ENCODE data around the gene CEBPZOS. TPM values are rescaled to one million over a fixed set of nuclear protein-coding genes. Genes with fewer than 3 reads are reported as not detected.

Gene CEBPZOS
- total RNA-seq, 1 donor from 2014 or later = 61.3 TPM

GRCh38 chr2:37228788-37229187, 32.5 kb downstream of the CEBPZOS start:
- H3K36me3 ChIP-seq = peaks cover 21% of the 10 kb centered on the region
- H3K4me1 ChIP-seq = peaks cover 75% of the 10 kb centered on the region
- H3K27ac ChIP-seq (replicated peaks) = no peak overlapping the region
- intact Hi-C loops (cut with micrococcal nuclease) = no loop called here
- TF ChIP-seq CTCF (IDR thresholded peaks at IDR 0.05; ENCODE audit: borderline replicate concordance) = no peak
- H3K4me3 ChIP-seq = no peak overlapping the region
- no peaks in the 10 kb centered on the region for H3K27me3 ChIP-seq (ENCODE audit: low read depth)
- no peak for DNase-seq
- no peaks in the 10 kb centered on the region for H3K9me3 ChIP-seq (replicated peaks)

DNA sequence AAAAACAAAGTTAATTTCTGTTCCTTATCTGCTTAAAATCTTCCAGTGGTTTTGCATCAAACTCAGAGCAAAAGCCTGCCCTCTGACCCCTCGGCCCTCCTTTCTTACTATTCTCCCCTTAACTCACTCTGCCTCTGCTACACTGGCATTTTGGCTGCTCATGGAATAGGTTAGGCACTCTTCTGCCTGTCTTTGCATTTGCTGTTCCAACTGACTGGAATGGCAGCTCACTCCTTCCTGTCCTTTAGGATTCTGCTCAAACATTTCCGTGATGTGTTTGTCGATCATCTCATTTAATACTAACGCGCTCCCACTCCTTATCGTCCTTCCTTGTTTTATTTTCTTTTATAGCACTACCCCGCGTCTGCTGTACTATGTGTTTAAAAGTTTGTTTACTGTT, 34.3 kb downstream of the CEBPZOS start:
- Histone ChIP-seq H3K27me3 (ENCODE audit: low read depth) (no peaks in the 10 kb centered on the region), H3K9me3 (replicated peaks) (no peaks in the 10 kb centered on the region), H3K27ac (replicated peaks) (peak overlapping the region; percentile 94), H3K4me1 (peaks cover 68% of the 10 kb centered on the region), H3K36me3 (peaks cover 21% of the 10 kb centered on the region), H3K4me3 (peak overlapping the region; percentile 92)
- no peak for DNase-seq
- TF ChIP-seq CTCF (IDR thresholded peaks at IDR 0.05; ENCODE audit: borderline replicate concordance) = no peak
- intact Hi-C loops (cut with micrococcal nuclease) = no loop called here

- Histone ChIP-seq H3K27ac (replicated peaks) (peak within 1 kb of the TSS; percentile 94), H3K27me3 (ENCODE audit: low read depth) (no peaks in the 10 kb centered on the region), H3K9me3 (replicated peaks) (no peaks in the 10 kb centered on the region), H3K36me3 (peaks cover 21% of the 10 kb centered on the region), H3K4me3 (peak within 1 kb of the TSS; percentile 92), H3K4me1 (peaks cover 64% of the 10 kb centered on the region)
- TF ChIP-seq CTCF (IDR thresholded peaks at IDR 0.05; ENCODE audit: borderline replicate concordance) = peak; percentile 13
- intact Hi-C loops (cut with micrococcal nuclease) = no loop called here
- peak; percentile 89 for DNase-seq
Measured at GRCh38 chr2:37231241-37232130, 35.2 kb downstream of the CEBPZOS start, which contains the start of the genes CEBPZ and NDUFAF7. Gene CEBPZ (minus strand): TSS chr2:37231596. CDS start chr2:37231567, 29 bp downstream. Gene NDUFAF7 (plus strand): TSS chr2:37231658. CDS start chr2:37231706, 48 bp downstream.

- peak overlapping the region; percentile 92 for H3K4me3 ChIP-seq
- H3K36me3 ChIP-seq = peaks cover 17% of the 10 kb centered on the region
- peaks cover 56% of the 10 kb centered on the region for H3K4me1 ChIP-seq
- no peak for DNase-seq
- no peak for TF ChIP-seq CTCF (IDR thresholded peaks at IDR 0.05; ENCODE audit: borderline replicate concordance)
- H3K27ac ChIP-seq (replicated peaks) = peak overlapping the region; percentile 94
- intact Hi-C loops (cut with micrococcal nuclease) = no loop called here
- no peaks in the 10 kb centered on the region for H3K27me3 ChIP-seq (ENCODE audit: low read depth)
- no peaks in the 10 kb centered on the region for H3K9me3 ChIP-seq (replicated peaks)
Measured at GRCh38 chr2:37232131-37232933, 36.0 kb downstream of the CEBPZOS start.

- H3K9me3 ChIP-seq (replicated peaks) = no peaks in the 10 kb centered on the region
- H3K27ac ChIP-seq (replicated peaks) = peak overlapping the region; percentile 22
- no peak for TF ChIP-seq CTCF (IDR thresholded peaks at IDR 0.05; ENCODE audit: borderline replicate concordance)
- no peak for DNase-seq
- peaks cover 20% of the 10 kb centered on the region for H3K4me1 ChIP-seq
- H3K4me3 ChIP-seq = no peak overlapping the region
- H3K36me3 ChIP-seq = peaks cover 84% of the 10 kb centered on the region
- no peaks in the 10 kb centered on the region for H3K27me3 ChIP-seq (ENCODE audit: low read depth)
- intact Hi-C loops (cut with micrococcal nuclease) = no loop called here
Measured at GRCh38 chr2:37243435-37243834, 47.1 kb downstream of the CEBPZOS start.

All from left ventricle myocardium inferior (tissue), 1 donor.